Ovary (tissue), 3 donors: ENCODE results near the gene IKZF3.

ENCODE experiments used
- CTCF ChIP-seq, 3 donors: fragments of 450-650 bp in 2 of 3; fragments of 200-600 bp in 1 of 3; IDR thresholded peaks; one replicate each; pipeline versions ENCODE4 v1.5.1 to v1.8.0; 2016 to 2022; ENCODE audit warnings: antibody characterized with exemption in 3 of 3, mild to moderate bottlenecking in 1 of 3
- POLR2A ChIP-seq: fragments of 450-650 bp; IDR thresholded peaks from one replicate; pipeline ENCODE4 v1.6.1; 2017; ENCODE audit warnings: antibody characterized with exemption, mild to moderate bottlenecking, moderate library complexity
- donor health status: DM: no; HTN: no; CAD: no.

DNA sequence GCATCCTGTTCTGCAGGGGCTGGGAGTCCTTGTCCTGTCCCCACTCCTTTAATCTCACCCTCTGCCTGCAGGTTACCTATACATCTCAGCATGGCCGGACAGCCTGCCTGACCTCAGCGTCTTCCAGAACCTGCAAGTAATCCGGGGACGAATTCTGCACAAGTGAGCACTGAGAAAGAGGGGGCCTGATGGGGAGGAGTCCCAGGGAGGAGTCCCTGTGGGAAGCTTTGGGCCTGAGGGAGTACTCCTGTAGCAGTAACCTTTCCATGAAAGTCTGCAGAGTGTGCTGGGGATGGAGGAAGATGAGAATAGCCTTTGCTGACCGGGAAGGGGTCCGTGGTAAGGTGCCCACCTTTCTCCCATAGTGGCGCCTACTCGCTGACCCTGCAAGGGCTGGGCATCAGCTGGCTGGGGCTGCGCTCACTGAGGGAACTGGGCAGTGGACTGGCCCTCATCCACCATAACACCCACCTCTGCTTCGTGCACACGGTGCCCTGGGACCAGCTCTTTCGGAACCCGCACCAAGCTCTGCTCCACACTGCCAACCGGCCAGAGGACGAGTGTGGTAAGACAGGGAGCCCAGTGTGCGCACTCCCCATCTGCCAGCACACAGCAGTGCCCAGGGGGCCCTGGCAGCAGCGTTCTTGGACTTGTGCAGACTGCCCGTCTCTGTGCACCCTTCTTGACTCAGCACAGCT is 148.6 kb downstream of the IKZF3 start:
- no peak for TF ChIP-seq CTCF (IDR thresholded peaks at IDR 0.05)
- no peak for TF ChIP-seq POLR2A
